GM21576 (cell line): ENCODE data around the gene GART.
A peak's percentile ranks its signal among the peaks of the same experiment; 100 is the strongest.
"Not testable (repeated sequence)": the region's sequence is repeated elsewhere in the genome, so short reads cannot be mapped to it uniquely, and the experiment has no call there.

Experiments
- ATAC-seq: cut with Tn5 transposase; IDR thresholded peaks from one replicate; pipeline ENCODE4 v1.9.1; 2021; ENCODE audit warnings: mild to moderate bottlenecking, moderate library complexity; ENCODE audit not compliant: unreplicated experiment

Gene GART

GRCh38 chr21:33518899-33519298, 23.0 kb downstream of the GART start:
- no peak for ATAC-seq

- no peak for ATAC-seq
Observed at GRCh38 chr21:33514229-33514628, 27.7 kb downstream of the GART start.

- no peak for ATAC-seq
Observed at GRCh38 chr21:33512481-33512880, 29.4 kb downstream of the GART start.

DNA sequence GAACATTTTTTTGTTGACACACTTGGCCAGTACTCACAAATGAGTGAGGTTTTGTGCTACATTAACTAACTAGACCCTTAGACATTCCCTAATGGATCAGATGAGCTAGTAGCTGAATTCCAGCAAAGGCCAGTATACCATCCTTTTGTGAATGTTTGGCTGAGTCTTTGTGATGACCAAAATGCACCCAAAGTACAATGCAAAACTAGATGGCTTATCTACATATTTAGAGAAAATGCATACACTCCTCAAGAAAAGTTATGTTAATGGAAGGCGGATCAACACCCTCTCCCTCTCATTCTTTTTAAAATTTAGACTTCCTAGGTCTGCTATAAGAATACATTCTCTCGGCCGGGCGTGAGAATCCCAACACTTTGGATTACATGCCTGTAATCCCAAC, 30.3 kb downstream of the GART start:
- no peak for ATAC-seq

GRCh38 chr21:33510826-33511225, 31.1 kb downstream of the GART start:
- no peak for ATAC-seq

DNA sequence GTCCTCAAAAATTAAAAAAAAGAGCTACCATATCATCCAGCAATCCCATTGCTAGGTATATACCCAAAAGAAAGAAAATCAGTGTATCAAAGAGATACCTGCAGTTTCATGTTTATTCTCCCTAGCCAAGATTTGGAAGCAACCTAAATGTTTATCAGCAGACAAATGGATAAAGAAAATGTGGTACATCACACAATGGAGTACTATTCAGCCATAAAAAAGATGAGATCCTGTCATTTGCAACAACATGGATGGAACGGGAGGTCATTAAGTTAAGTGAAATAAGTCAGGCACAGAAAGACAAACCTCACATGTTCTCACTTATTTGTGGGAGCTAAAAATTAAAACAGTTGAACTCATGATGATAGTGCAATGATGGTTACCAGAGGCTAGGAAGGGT, 34.9 kb downstream of the GART start:
- not testable (repeated sequence) for ATAC-seq

- ATAC-seq = no peak
Observed at GRCh38 chr21:33505833-33506232, 36.1 kb downstream of the GART start.

DNA sequence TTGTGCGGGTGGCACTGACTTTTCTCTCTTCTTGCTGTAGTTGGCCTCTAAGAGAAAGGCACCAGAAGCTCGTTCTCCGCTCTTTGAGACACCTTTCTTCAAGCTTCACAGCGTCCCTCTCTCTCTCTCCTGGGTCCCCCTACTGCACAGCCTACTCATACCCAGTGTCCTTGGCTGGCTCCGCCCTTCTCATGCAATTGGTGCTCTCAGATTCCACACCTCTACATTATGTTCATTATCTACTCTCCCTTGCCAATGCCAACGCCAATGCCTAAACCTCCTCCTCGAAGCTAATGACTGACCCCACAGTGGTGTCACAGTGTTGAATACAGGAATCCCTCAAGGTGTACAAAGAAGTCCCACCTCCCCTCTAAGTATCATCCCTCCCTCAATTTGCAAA, 45.6 kb downstream of the GART start:
- no peak for ATAC-seq

GRCh38 chr21:33495743-33496142, 46.2 kb downstream of the GART start:
- ATAC-seq = no peak

- ATAC-seq = no peak
Observed at GRCh38 chr21:33493756-33494155, 48.2 kb downstream of the GART start.

- ATAC-seq = no peak
Observed at GRCh38 chr21:33492571-33492970, 49.3 kb downstream of the GART start.

- peak; percentile 97 for ATAC-seq
Observed at GRCh38 chr21:33491373-33492102, 50.4 kb downstream of the GART start, which contains the start of gene DNAJC28. TSS of gene DNAJC28 (minus strand) at chr21:33491716. CDS start at chr21:33489393, 2,323 bp downstream.

GRCh38 chr21:33490991-33491372, 50.9 kb downstream of the GART start:
- ATAC-seq = no peak

GRCh38 chr21:33488936-33489335, 53.0 kb downstream of the GART start:
- ATAC-seq = no peak

GRCh38 chr21:33487996-33488395, 53.9 kb downstream of the GART start:
- ATAC-seq = no peak

DNA sequence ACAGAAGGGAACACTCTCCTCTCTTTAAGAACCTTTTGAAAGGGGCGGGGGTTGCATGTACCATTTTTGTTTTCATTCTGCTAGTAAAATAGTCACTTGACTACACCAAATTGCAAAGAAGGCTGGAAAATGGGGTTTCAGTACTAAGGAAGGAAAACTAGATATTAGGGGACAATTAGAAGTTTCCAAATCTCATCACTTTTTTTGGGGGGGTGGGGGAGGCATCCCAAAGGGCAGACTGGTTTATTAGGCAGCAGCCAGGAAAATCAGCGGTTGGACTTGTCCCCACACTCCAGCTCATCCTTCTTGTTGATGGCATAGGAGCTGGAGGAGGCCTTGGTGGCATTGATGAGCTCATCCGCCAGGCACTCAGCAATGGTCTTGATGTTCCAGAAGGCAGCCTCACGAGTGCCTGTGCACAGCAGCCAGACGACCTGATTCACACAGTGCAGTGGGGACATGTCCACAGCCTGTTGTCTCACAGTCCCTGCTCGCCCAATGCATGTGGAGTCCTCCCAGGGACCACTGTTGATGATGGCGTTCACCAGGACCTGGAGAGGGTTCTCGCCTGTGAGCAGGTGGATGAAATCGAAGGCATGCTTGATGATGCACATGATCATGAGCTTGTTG, 60.5 kb downstream of the GART start:
- no peak for ATAC-seq

DNA sequence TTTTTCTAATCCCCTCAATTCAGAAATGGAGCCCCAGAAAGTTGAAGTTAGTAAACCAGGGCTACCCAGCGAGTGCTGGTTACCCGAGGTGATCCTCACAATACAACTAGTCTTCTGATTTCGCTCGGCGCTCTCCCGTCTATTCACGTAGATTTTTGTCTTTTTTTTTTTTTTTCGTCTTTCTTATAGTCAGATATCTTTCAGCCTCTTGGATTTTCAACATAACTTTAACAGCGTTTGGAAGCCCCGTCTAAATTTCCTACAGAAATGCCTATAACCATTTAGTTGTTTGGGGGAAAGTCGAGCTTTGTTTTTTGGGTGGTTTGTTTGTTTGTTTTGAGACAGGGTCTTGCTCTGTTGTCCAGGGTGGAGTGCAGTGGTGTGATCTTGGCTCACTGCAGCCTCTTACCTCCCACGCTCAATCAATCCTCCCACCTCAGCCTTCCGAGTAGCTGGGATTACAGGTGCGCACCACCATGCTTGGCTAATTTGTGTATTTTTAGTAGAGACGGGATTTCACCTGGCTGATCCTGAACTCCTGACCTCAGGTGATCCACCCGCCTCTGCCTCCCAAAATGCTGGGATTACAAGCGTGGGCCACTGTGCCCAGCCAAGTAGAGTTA, 61.3 kb downstream of the GART start:
- ATAC-seq = no peak

GRCh38 chr21:33479679-33480480, 62.0 kb downstream of the GART start, which contains the start of gene TMEM50B:
TSS of gene TMEM50B (minus strand) at chr21:33479974. CDS start at chr21:33468885, 11,089 bp downstream.
- ATAC-seq = peak; percentile 86

GRCh38 chr21:33478935-33479678, 62.8 kb downstream of the GART start:
- ATAC-seq = peak; percentile 19

DNA sequence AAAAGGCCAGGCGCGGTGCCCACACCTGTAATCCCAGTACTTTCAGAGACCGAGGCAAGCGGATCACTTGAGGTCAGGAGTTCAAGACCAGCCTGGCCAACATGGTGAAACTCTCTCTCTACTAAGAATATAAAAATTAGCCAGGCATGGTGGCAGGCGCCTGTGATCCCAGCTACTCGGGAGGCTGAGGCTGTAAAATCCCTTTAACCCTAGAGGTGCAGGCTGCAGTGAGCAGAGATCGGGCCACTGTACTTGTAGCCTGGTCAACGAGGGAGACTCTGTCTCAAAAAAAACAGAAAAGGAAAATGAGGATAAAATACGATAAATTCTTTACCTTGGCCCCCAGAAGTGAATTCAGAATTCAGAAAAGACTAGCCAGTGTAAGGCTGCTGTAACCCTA, 63.7 kb downstream of the GART start:
- ATAC-seq = no peak
